Measurements from ENCODE around the gene SMG7. TPM values are rescaled to one million over a fixed set of nuclear protein-coding genes. Genes with fewer than 3 reads are reported as not detected.

Gene SMG7
- total RNA-seq, 1 donor from 2014 or later, result 66.2 TPM

GRCh38 chr1:183466781-183467180 is 5.5 kb upstream of the SMG7 start:
- TF ChIP-seq CTCF (IDR thresholded peaks at IDR 0.05; ENCODE audit: partially characterized antibody, unreplicated experiment), result no peak
- Mint-ChIP-seq H3K36me3 (ENCODE audit: unreplicated experiment) (no peaks in the 10 kb centered on the region), H3K27me3 (ENCODE audit: unreplicated experiment) (peaks cover 5% of the 10 kb centered on the region), H3K4me1 (ENCODE audit: low read depth, unreplicated experiment) (no peaks in the 10 kb centered on the region), H3K4me3 (ENCODE audit: unreplicated experiment) (no peak overlapping the region), H3K9me3 (ENCODE audit: unreplicated experiment) (peaks cover 7% of the 10 kb centered on the region), H3K27ac (ENCODE audit: unreplicated experiment) (no peak overlapping the region)
- DNase-seq, result no peak

- TF ChIP-seq CTCF (IDR thresholded peaks at IDR 0.05; ENCODE audit: partially characterized antibody, unreplicated experiment), result no peak
- no peaks in the 10 kb centered on the region for H3K4me1 Mint-ChIP-seq (ENCODE audit: low read depth, unreplicated experiment)
Measured at GRCh38 chr1:183467687-183468086, 4.6 kb upstream of the SMG7 start.

GRCh38 chr1:183470147-183470960 is 1.9 kb upstream of the SMG7 start:
- peak overlapping the region; percentile 93 for H3K4me3 Mint-ChIP-seq (ENCODE audit: unreplicated experiment)
- H3K9me3 Mint-ChIP-seq (ENCODE audit: unreplicated experiment), result peaks cover 13% of the 10 kb centered on the region
- no peaks in the 10 kb centered on the region for H3K36me3 Mint-ChIP-seq (ENCODE audit: unreplicated experiment)
- peak; percentile 12 for TF ChIP-seq CTCF (IDR thresholded peaks at IDR 0.05; ENCODE audit: partially characterized antibody, unreplicated experiment)
- peak overlapping the region; percentile 99 for H3K27ac Mint-ChIP-seq (ENCODE audit: unreplicated experiment)
- H3K4me1 Mint-ChIP-seq (ENCODE audit: low read depth, unreplicated experiment), result peaks cover 8% of the 10 kb centered on the region
- peaks cover 7% of the 10 kb centered on the region for H3K27me3 Mint-ChIP-seq (ENCODE audit: unreplicated experiment)
- DNase-seq, result peak; percentile 87

More at GRCh38 chr1:183467687-183468086, 4.6 kb upstream of the SMG7 start:
- Mint-ChIP-seq H3K4me3 (ENCODE audit: unreplicated experiment) (no peak overlapping the region), H3K27ac (ENCODE audit: unreplicated experiment) (no peak overlapping the region), H3K9me3 (ENCODE audit: unreplicated experiment) (peaks cover 10% of the 10 kb centered on the region), H3K36me3 (ENCODE audit: unreplicated experiment) (no peaks in the 10 kb centered on the region), H3K27me3 (ENCODE audit: unreplicated experiment) (peaks cover 7% of the 10 kb centered on the region)
- DNase-seq, result no peak

- DNase-seq, result peak; percentile 78
- H3K4me1 Mint-ChIP-seq (ENCODE audit: low read depth, unreplicated experiment), result peaks cover 8% of the 10 kb centered on the region
- peak overlapping the region; percentile 93 for H3K4me3 Mint-ChIP-seq (ENCODE audit: unreplicated experiment)
- H3K27ac Mint-ChIP-seq (ENCODE audit: unreplicated experiment), result peak overlapping the region; percentile 99
- H3K36me3 Mint-ChIP-seq (ENCODE audit: unreplicated experiment), result no peaks in the 10 kb centered on the region
- peaks cover 12% of the 10 kb centered on the region for H3K9me3 Mint-ChIP-seq (ENCODE audit: unreplicated experiment)
- peaks cover 7% of the 10 kb centered on the region for H3K27me3 Mint-ChIP-seq (ENCODE audit: unreplicated experiment)
- TF ChIP-seq CTCF (IDR thresholded peaks at IDR 0.05; ENCODE audit: partially characterized antibody, unreplicated experiment), result no peak
Measured at GRCh38 chr1:183470961-183471742, 1.1 kb upstream of the SMG7 start.
